ENCODE data around the gene FSTL3. TPM values are rescaled to one million over a fixed set of nuclear protein-coding genes. Genes with fewer than 3 reads are reported as not detected.
A peak's percentile ranks its signal among the peaks of the same experiment; 100 is the strongest.
"Not testable (repeated sequence)": the region's sequence is repeated elsewhere in the genome, so short reads cannot be mapped to it uniquely, and the experiment has no call there.

The FSTL3 gene
- total and polyA plus RNA-seq, 8 donors = 7.6 to 145 (median 11.5) TPM

DNA sequence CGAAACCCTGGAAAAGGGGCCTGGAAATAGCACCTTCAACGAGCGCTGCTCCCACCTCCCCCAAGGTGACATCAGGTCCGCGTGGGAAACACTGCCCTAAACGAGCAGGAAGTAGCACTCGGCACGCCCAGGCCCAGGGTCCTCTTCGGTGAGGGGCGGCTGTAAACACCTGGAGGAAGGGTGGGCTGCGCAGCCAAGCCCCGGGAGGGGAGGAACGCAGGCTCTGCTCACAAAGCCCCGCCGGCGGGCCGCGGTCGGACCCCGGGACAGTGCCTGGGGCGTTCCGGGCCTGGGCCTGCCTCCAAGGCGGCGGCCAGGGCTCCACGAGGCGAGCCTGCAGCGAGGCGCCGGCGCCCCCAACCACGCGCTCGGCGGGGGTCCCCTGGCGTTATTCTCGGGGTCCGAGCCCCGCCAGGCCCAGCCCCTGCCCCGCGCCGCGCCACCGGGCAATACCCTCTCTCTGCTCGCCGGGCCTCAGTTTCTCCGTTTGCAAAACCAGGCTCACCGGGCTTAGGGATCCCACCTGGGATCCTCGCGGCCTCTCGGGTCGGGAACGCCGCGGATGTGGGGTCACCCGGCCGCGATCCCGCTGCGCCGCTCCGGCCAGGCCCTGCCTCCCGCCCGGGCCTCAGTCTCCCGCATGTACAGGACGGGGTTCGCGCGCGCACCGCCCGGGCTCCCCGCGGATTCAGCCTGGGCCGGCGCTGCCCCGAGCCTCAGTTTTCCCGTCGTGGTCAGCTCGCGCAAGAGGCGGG lies 13.8 kb upstream of the FSTL3 start:
- TF ChIP-seq, protein P1, sequence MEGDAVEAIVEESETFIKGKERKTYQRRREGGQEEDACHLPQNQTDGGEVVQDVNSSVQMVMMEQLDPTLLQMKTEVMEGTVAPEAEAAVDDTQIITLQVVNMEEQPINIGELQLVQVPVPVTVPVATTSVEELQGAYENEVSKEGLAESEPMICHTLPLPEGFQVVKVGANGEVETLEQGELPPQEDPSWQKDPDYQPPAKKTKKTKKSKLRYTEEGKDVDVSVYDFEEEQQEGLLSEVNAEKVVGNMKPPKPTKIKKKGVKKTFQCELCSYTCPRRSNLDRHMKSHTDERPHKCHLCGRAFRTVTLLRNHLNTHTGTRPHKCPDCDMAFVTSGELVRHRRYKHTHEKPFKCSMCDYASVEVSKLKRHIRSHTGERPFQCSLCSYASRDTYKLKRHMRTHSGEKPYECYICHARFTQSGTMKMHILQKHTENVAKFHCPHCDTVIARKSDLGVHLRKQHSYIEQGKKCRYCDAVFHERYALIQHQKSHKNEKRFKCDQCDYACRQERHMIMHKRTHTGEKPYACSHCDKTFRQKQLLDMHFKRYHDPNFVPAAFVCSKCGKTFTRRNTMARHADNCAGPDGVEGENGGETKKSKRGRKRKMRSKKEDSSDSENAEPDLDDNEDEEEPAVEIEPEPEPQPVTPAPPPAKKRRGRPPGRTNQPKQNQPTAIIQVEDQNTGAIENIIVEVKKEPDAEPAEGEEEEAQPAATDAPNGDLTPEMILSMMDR (IDR thresholded peaks at IDR 0.05) = no peak
- H3K27ac ChIP-seq = peak overlapping the region; percentile 83 to 92
- peaks cover 0 to 17% of the 10 kb centered on the region in 2 donors for H3K36me3 ChIP-seq
- peak overlapping the region; percentile 97 to 99 for H3K4me3 ChIP-seq
- intact Hi-C loops (cut with DNase I) = loop anchor here in 1 of 2 donors (10.0 kb wide), 1 partner anchor 72 kb away; no protein-coding TSS in a partner anchor
- H3K27me3 ChIP-seq = no peaks in the 10 kb centered on the region
- H3K4me1 ChIP-seq = peaks cover 34 to 70% of the 10 kb centered on the region in 2 donors
- ATAC-seq (peak; percentile 12), DNase-seq (peak in 3 of 4 donors; percentile 49 to 91 (median 72))
- no peaks in the 10 kb centered on the region for H3K9me3 ChIP-seq

DNA sequence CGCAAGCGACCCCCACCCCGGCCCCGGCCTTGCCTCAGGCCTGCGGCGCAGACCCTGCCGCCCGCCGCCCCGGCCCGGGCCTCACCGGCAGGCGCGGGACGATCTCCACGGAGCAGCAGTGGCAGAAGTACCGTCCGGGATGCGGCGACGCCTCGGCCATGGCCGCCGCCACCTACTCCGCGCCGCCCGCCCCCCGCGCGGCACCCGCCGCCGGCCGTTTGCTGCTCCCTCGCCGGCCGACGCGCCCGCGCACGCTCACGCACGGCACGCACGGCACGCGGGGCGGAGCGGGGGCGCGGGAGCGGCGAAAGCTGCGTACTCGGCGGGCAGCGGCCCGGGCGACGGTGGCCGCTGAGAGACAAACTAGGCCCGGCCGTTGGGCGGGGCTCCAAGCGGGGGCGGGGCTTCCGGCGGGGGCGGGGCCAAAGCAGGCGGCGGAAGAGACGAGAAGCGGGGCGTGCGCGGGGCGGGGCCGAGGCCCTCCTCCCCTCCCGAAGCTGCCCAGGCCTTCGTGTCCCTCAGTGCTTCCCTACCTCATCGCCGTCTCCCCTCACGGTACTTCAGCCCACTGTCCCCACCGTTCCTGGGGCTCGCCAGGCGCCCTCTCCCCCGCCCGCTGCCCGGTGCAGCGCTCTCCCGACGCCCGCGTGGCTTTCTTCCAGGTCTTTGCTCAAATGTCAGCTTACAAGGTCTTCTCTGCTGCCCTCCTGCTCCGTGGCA lies 13.1 kb upstream of the FSTL3 start, which contains the start of gene RNF126:
TSS of gene RNF126 (minus strand) at position 253 of the 720 bp plus-strand sequence. CDS start at position 160, 93 bp downstream.
- H3K36me3 ChIP-seq = peaks cover 0 to 9% of the 10 kb centered on the region in 2 donors
- intact Hi-C loops (cut with DNase I) = loop anchor here in 1 of 2 donors (10.0 kb wide), 1 partner anchor 72 kb away; no protein-coding TSS in a partner anchor
- peak; percentile 87 for ATAC-seq
- no peaks in the 10 kb centered on the region for H3K9me3 ChIP-seq
- peak; percentile 83 to 97 (median 90) for DNase-seq
- H3K4me3 ChIP-seq = peak within 1 kb of the TSS; percentile 97 to 99
- TF ChIP-seq, protein P1 (IDR thresholded peaks at IDR 0.05) = no peak
- H3K27ac ChIP-seq = peak within 1 kb of the TSS; percentile 91 to 92
- no peaks in the 10 kb centered on the region for H3K27me3 ChIP-seq
- peaks cover 34 to 69% of the 10 kb centered on the region in 2 donors for H3K4me1 ChIP-seq

DNA sequence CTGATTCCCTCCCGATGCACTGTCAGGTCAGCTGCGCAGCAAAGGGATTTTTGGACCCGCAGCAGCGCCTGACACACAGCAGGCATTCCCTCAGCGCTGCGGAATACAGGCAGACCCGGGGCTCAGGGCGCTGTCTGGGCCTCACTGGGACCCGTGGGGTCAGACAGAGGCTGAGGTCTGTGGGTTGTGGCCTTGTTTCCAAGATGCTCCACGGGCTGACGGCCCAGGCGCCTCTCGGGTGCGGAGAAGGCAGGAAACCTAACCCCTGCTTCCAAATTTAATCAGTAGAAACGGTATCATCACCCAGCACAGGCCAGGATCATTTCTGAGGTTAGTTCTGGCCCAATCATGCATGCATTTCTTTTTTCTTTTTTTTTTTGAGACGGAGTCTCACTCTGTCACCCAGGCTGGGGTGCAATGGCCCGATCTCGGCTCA lies 12.5 kb upstream of the FSTL3 start:
- H3K4me3 ChIP-seq = peak overlapping the region; percentile 32 to 99
- ATAC-seq = no peak
- H3K4me1 ChIP-seq = peaks cover 34 to 66% of the 10 kb centered on the region in 2 donors

DNA sequence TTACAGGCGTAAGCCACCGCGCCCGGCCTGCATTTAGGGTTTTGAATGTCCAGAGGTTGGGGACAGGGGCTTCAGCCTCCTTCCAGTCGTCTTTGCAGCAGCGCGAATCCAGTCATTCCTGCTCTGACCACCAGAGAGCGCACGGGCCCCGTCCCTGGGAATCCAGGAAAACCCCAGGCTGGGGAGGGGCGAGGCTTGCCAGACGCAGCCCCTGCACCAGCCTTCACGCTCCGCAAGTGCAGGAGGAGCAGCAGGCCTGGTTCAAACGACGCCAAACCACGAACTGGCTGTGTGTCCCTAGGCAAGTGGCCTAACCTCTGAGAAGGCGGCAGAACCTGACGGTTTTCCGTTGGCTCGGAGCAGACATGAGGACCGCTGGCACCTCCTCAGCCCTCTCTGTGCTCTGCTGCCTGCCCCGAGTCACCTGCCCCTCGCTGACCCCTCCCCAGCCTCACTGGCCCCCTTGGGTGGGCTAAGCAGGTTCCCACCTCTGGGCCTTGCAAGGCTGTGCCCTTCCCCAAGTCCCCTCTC lies 11.2 kb upstream of the FSTL3 start:
- intact Hi-C loops (cut with DNase I) = loop anchor here (2.0 to 10.0 kb wide), 2 partner anchors 70 kb away; no protein-coding TSS in a partner anchor
- Histone ChIP-seq H3K27ac (peak overlapping the region in 1 of 2 donors; percentile 68), H3K36me3 (no peaks in the 10 kb centered on the region), H3K27me3 (no peaks in the 10 kb centered on the region), H3K9me3 (no peaks in the 10 kb centered on the region), H3K4me3 (peak overlapping the region in 1 of 2 donors; percentile 22), H3K4me1 (peaks cover 33 to 53% of the 10 kb centered on the region in 2 donors)
- TF ChIP-seq, protein P1 (IDR thresholded peaks at IDR 0.05) = peak; percentile 89 to 95
- peak; percentile 80 to 94 (median 84) for DNase-seq
- ATAC-seq = peak; percentile 66

More for the DNA sequence above, 12.5 kb upstream of the FSTL3 start:
- intact Hi-C loops (cut with DNase I) = loop anchor here (2.0 to 10.0 kb wide), 2 partner anchors 71 kb away; no protein-coding TSS in a partner anchor
- no peaks in the 10 kb centered on the region for H3K27me3 ChIP-seq
- DNase-seq = no peak
- peaks cover 0 to 4% of the 10 kb centered on the region in 2 donors for H3K36me3 ChIP-seq
- no peaks in the 10 kb centered on the region for H3K9me3 ChIP-seq
- H3K27ac ChIP-seq = peak overlapping the region; percentile 91 to 92
- TF ChIP-seq, protein P1 (IDR thresholded peaks at IDR 0.05) = no peak

DNA sequence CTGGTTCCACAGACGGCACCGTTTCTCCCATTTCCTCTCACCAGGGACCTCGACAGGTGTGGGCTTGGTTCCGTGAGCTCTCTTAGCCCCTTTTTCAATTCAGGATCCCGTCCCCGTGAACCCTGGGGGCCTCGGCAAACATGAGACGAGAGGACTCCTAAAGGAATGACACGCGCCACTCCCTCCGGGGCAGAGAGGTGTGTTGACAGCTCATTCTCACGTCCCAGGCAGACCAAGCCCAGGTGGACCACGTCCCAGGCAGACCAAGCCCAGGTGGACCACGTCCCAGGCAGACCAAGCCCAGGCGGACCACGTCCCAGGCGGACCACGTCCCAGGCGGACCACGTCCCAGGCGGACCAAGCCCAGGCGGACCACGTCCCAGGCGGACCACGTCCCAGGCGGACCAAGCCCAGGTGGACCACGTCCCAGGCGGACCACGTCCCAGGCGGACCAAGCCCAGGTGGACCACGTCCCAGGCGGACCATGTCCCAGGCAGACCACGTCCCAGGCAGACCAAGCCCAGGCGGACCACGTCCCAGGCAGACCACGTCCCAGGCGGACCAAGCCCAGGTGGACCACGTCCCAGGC lies 9.1 kb upstream of the FSTL3 start:
- H3K4me1 ChIP-seq = peaks cover 12 to 37% of the 10 kb centered on the region in 2 donors
- not testable (repeated sequence) for H3K9me3 ChIP-seq, DNase-seq, H3K27ac ChIP-seq, H3K4me3 ChIP-seq, ATAC-seq, H3K27me3 ChIP-seq, H3K36me3 ChIP-seq
- intact Hi-C loops (cut with DNase I) = loop anchor here in 1 of 2 donors (10.0 kb wide), 1 partner anchor 68 kb away; no protein-coding TSS in a partner anchor

GRCh38 chr19:668675-669434 lies 7.3 kb upstream of the FSTL3 start:
- not testable (repeated sequence) for H3K36me3 ChIP-seq, ATAC-seq, H3K9me3 ChIP-seq, H3K4me3 ChIP-seq, H3K27me3 ChIP-seq, H3K27ac ChIP-seq, DNase-seq
- intact Hi-C loops (cut with DNase I) = loop anchor here in 1 of 2 donors (10.0 kb wide), 1 partner anchor 66 kb away; no protein-coding TSS in a partner anchor
- peaks cover 7 to 35% of the 10 kb centered on the region in 2 donors for H3K4me1 ChIP-seq
